ENCODE measurements around the gene NAB2.

DNA sequence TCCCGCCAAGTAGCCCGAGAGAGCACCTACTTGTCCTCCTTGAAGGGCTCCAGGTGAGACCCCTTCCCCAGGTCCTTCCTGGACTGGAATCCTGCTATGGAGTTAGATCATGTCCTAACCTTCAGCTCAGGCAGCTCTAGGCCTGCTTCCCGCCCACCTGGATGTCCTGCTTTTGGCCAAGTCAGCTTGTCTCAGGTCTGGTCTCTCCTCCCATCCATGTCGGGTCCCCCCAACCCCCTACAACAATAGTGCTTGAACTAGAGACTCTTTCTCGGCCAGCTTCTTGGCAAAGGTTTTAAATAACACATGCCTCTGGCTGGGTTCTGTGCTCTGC, 3.6 kb downstream of the NAB2 start:
- TF ChIP-seq, protein P1, sequence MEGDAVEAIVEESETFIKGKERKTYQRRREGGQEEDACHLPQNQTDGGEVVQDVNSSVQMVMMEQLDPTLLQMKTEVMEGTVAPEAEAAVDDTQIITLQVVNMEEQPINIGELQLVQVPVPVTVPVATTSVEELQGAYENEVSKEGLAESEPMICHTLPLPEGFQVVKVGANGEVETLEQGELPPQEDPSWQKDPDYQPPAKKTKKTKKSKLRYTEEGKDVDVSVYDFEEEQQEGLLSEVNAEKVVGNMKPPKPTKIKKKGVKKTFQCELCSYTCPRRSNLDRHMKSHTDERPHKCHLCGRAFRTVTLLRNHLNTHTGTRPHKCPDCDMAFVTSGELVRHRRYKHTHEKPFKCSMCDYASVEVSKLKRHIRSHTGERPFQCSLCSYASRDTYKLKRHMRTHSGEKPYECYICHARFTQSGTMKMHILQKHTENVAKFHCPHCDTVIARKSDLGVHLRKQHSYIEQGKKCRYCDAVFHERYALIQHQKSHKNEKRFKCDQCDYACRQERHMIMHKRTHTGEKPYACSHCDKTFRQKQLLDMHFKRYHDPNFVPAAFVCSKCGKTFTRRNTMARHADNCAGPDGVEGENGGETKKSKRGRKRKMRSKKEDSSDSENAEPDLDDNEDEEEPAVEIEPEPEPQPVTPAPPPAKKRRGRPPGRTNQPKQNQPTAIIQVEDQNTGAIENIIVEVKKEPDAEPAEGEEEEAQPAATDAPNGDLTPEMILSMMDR (IDR thresholded peaks at IDR 0.05), result no peak
- TF ChIP-seq POLR2A (IDR thresholded peaks at IDR 0.05), result no peak

Measured in vagina (tissue), 2 donors.